Activated CD8-positive, alpha-beta memory T cell treated with anti-CD3 and anti-CD28 coated beads, Interleukin-2, amount 10 ng/mL, durations not matched to agents 7 days and 5 days (primary cell): ENCODE measurements around the gene JMJD1C. TPM values are rescaled to one million over a fixed set of nuclear protein-coding genes. Genes with fewer than 3 reads are reported as not detected.
A peak's percentile ranks its signal among the peaks of the same experiment; 100 is the strongest.
"Not testable (repeated sequence)": the region's sequence is repeated elsewhere in the genome, so short reads cannot be mapped to it uniquely, and the experiment has no call there.

Experiments used
- ATAC-seq: fragments of 150-1000 bp; cut with Tn5 transposase; one replicate; pipeline ENCODE4 v1.10.0; 2021; ENCODE audit warnings: moderate library complexity
- CTCF ChIA-PET: fragments of 350-600 bp; sonication (Branson Sonifier 250); formaldehyde crosslinking; loops from one replicate; lab custom pipeline; 2021; ENCODE audit warnings: antibody characterized with exemption; lab: Charles Lee
- DNase-seq: peaks from one replicate; pipeline ENCODE4 v3.0.0-alpha.2; 2020
- H3K27ac Mint-ChIP-seq: one replicate; pipeline ENCODE4 v1.8.0; 2021; ENCODE audit warnings: mild to moderate bottlenecking, mixed read lengths
- H3K27me3 Mint-ChIP-seq: one replicate; pipeline ENCODE4 v1.8.0; 2021; ENCODE audit warnings: mixed read lengths
- H3K36me3 Mint-ChIP-seq: one replicate; pipeline ENCODE4 v1.8.0; 2021; ENCODE audit warnings: mild to moderate bottlenecking, mixed read lengths
- H3K4me1 Mint-ChIP-seq: one replicate; pipeline ENCODE4 v1.8.0; 2021; ENCODE audit warnings: mixed read lengths
- H3K4me3 Mint-ChIP-seq: one replicate; pipeline ENCODE4 v1.8.0; 2021; ENCODE audit warnings: mild to moderate bottlenecking, moderate library complexity, mixed read lengths
- H3K9me3 Mint-ChIP-seq: one replicate; pipeline ENCODE4 v1.8.0; 2022; ENCODE audit warnings: low read depth, mixed read lengths
- total RNA-seq, 2 experiments: library from RNA; stranded (reverse); gene quantifications; one replicate each; pipeline ENCODE4 v1.2.3, GENCODE V29; 2021

JMJD1C gene
- total RNA-seq, result 10 to 100 TPM; 55.7 to 87.6 TPM

DNA sequence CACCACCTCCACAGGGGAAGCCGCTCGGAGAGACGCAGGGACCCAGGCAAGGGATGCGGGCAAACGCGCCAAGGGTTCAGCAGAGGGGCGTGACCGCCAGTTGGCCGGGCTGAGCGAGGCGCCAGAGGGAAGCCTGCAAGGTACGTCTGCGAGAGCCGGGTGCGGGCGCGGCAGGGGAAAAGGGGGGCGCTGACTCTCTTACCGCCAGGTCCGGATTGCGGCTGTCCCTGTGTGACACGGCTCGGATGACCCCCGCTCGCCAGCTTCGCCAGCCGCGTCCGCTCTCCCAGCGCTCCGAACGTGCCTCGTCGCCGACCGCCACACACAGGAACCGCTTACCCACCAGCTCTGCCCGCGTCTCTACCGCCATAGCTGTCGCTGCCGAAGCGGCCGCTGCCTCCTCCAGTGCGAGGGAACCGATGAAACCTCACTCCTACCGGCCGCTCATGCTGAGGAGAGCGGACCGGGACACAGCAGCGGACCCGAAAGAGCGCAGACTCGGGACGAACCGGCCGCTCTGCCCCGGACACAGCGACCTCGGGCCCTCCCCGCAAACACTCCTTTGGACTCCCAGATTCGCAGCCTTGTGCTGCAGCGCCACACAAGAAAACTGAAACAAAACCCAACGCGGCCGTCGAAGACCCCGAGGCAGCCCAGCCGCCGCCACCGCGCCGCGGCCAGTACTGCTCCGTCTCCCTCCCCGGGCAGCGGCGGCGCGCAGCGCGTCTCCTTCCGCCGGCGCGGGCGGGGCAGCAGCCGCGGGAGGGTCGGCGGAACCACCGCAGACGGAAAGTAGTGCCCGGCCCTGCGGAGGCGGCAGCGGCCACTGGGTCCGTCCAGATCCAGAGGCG, at the start of gene JMJD1C:
Gene JMJD1C (minus strand): TSS at position 685 of the 851 bp plus-strand sequence. CDS start 315 bp downstream, at position 370.
- peak; percentile 74 for DNase-seq
- Mint-ChIP-seq H3K4me1 (peaks cover 19% of the 10 kb centered on the region), H3K27ac (peak within 1 kb of the TSS; percentile 87)

DNA sequence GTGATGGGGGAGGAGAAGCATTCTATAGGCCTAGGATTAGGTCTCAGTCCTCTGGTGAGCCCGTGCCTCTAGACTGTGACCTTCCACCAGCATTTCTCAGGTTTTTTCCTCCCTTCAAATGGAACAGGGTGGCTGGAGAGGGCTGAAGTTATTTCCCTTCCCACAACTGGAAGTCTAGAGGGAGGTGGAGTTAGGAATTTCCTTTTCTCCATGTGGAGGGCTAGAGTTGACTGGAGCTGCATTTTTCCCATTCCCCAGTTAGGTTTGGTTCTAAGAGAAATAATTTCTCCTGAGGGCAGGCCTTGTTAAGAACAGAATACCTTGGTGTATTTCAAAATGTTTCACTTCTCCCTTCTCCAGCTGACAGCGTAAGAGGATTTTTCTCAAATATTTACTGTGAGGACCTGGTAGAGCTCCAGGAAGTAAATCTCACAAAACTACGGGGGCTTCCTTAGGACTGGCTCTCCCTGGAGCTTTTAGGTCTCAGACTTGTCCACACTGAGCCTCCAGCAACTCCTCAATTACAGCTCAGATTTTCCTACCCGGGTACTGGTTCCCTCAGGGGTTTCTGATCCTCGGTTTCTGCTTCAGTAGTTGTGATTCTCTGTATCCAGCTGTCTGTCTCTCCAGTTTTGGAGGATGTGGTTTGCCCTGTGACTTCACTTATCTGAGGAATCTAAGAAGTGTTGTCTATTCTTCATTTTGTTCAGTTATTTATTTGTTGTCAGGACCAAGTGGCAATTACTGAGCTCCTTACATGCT, 49.4 kb upstream of the JMJD1C start:
- Mint-ChIP-seq H3K27me3 (no peaks in the 10 kb centered on the region), H3K4me3 (no peak overlapping the region), H3K27ac (peak overlapping the region; percentile 47), H3K36me3 (peaks cover 38% of the 10 kb centered on the region), H3K9me3 (peaks cover 11% of the 10 kb centered on the region), H3K4me1 (peaks cover 52% of the 10 kb centered on the region)
- DNase-seq (no peak), ATAC-seq (peak; percentile 47)
- CTCF ChIA-PET, result interaction anchor here (1.0 to 2.4 kb wide), 5 partner anchors 10 to 114 kb away, joined by 3 to 10 read pairs (median 4); no protein-coding TSS in a partner anchor

More for the DNA sequence above, at the start of gene JMJD1C:
- Mint-ChIP-seq H3K9me3 (no peaks in the 10 kb centered on the region), H3K36me3 (peaks cover 4% of the 10 kb centered on the region), H3K27me3 (peaks cover 9% of the 10 kb centered on the region), H3K4me3 (peak within 1 kb of the TSS; percentile 94)
- CTCF ChIA-PET, result interaction anchor here (0.8 to 1.7 kb wide), 5 partner anchors 69 to 248 kb away, joined by 3 to 10 read pairs (median 3); no protein-coding TSS in a partner anchor
- peak; percentile 81 for ATAC-seq

DNA sequence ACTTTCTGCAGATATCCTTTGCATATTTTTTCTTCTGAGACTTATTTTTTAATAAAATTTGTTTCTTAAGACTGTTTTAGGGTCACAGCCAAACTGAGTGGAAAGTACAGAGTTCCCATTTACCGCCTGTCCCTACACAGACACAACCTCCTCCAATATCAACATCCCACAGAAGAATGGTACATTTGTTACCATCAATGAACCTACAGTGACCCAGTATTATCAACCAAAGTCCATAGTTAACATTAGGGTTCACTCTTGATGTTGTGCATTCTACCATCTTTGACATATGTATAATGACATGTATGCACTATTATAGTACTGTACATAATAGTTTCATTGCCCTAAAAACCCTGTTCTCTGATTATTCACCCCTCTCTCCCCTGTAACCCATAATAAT, 40.8 kb upstream of the JMJD1C start:
- H3K27me3 Mint-ChIP-seq, result no peaks in the 10 kb centered on the region
- DNase-seq, result no peak
- H3K4me1 Mint-ChIP-seq, result peaks cover 4% of the 10 kb centered on the region
- H3K36me3 Mint-ChIP-seq, result peaks cover 17% of the 10 kb centered on the region
- no peak for ATAC-seq
- H3K9me3 Mint-ChIP-seq, result no peaks in the 10 kb centered on the region
- no peak overlapping the region for H3K27ac Mint-ChIP-seq
- no peak overlapping the region for H3K4me3 Mint-ChIP-seq
- CTCF ChIA-PET, result interaction anchor here (1.6 to 1.9 kb wide), 2 partner anchors 9 to 12 kb away, joined by 3 to 10 read pairs; no protein-coding TSS in a partner anchor

- Mint-ChIP-seq H3K27ac (no peak overlapping the region), H3K9me3 (no peaks in the 10 kb centered on the region), H3K27me3 (no peaks in the 10 kb centered on the region), H3K36me3 (peaks cover 14% of the 10 kb centered on the region), H3K4me3 (no peak overlapping the region), H3K4me1 (peaks cover 2% of the 10 kb centered on the region)
- DNase-seq (no peak), ATAC-seq (no peak)
- CTCF ChIA-PET, result interaction anchor here (1.0 to 1.9 kb wide), 2 partner anchors 10 to 26 kb away, joined by 3 to 10 read pairs; no protein-coding TSS in a partner anchor
These were observed 39.8 kb upstream of the JMJD1C start for GRCh38 chr10:63505562-63505961.

DNA sequence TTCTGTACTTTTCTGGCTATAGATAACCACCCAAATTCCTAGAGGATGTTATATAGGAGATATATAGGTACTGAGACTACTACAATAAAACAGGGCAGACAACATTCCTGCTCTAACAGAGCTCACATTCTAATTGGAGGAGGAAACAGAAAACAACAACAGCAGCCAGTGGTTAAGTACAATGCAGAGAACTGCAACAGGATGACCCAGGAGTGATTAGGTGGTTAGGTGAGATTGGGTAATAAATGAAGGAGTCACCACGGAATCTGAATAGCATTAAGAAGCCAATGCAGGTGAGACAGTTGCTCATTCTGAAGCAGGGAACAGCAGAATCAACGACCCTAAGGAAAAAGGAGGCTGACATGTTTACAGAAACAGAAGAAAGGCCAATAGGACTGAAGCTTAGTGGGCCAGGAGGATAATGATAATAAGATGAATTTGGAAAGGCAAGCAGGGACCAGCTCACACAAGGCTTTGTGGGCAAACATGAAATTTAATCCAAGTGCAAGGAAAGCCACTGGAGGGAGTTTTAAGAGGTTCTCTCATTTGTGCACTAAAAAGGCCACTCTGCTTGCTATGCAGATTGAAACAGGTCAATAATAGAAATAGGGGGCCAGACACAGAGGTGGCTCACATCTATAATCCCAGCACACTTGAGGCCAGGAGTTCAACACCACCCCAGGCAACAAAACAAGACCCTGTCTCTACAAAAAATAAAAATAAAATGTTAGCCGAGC, 38.5 kb upstream of the JMJD1C start:
- Mint-ChIP-seq H3K27me3 (no peaks in the 10 kb centered on the region), H3K4me1 (no peaks in the 10 kb centered on the region), H3K9me3 (no peaks in the 10 kb centered on the region), H3K4me3 (no peak overlapping the region), H3K27ac (no peak overlapping the region), H3K36me3 (peaks cover 12% of the 10 kb centered on the region)
- DNase-seq (no peak), ATAC-seq (no peak)
- CTCF ChIA-PET, result interaction anchor here (0.5 to 1.9 kb wide), 3 partner anchors 11 to 216 kb away, joined by 3 to 10 read pairs (median 3); no protein-coding TSS in a partner anchor

- Mint-ChIP-seq H3K9me3 (no peaks in the 10 kb centered on the region), H3K36me3 (peaks cover 6% of the 10 kb centered on the region), H3K4me1 (peaks cover 2% of the 10 kb centered on the region), H3K4me3 (no peak overlapping the region), H3K27ac (no peak overlapping the region), H3K27me3 (no peaks in the 10 kb centered on the region)
- CTCF ChIA-PET, result no interaction called here
- DNase-seq, result no peak
- ATAC-seq, result no peak
These were observed 37.6 kb upstream of the JMJD1C start for GRCh38 chr10:63503395-63503794.

- H3K27me3 Mint-ChIP-seq, result no peaks in the 10 kb centered on the region
- CTCF ChIA-PET, result no interaction called here
- ATAC-seq, result no peak
- no peak overlapping the region for H3K27ac Mint-ChIP-seq
- peaks cover 6% of the 10 kb centered on the region for H3K36me3 Mint-ChIP-seq
- no peak overlapping the region for H3K4me3 Mint-ChIP-seq
- no peaks in the 10 kb centered on the region for H3K9me3 Mint-ChIP-seq
- no peak for DNase-seq
- H3K4me1 Mint-ChIP-seq, result peaks cover 2% of the 10 kb centered on the region
These were observed 37.1 kb upstream of the JMJD1C start for GRCh38 chr10:63502832-63503231.

- DNase-seq (no peak), ATAC-seq (no peak)
- CTCF ChIA-PET, result no interaction called here
- no peak overlapping the region for H3K4me3 Mint-ChIP-seq
- no peaks in the 10 kb centered on the region for H3K9me3 Mint-ChIP-seq
- H3K27ac Mint-ChIP-seq, result no peak overlapping the region
- peaks cover 2% of the 10 kb centered on the region for H3K4me1 Mint-ChIP-seq
- H3K36me3 Mint-ChIP-seq, result peaks cover 4% of the 10 kb centered on the region
- no peaks in the 10 kb centered on the region for H3K27me3 Mint-ChIP-seq
These were observed 36.2 kb upstream of the JMJD1C start for GRCh38 chr10:63501954-63502353.

DNA sequence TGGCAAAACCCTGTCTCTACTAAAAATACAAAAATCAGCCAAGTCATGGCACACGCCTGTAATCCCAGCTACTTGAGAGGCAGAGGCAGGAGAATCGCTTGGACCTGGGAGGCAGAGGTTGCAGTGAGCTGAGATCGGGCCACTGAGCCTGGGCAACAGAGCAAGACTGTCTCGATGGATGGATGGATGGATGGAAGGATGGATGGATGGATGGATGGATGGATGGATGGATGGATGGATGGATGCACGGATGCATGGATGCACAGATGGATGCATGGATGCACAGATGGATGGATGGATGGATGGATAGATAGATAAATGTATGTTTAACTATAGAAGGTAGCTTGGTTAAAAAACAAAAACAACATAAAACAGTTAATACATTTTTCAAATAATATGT, 34.8 kb upstream of the JMJD1C start:
- H3K27me3 Mint-ChIP-seq, ATAC-seq, H3K27ac Mint-ChIP-seq, H3K4me3 Mint-ChIP-seq, H3K9me3 Mint-ChIP-seq, H3K4me1 Mint-ChIP-seq, DNase-seq: not testable (repeated sequence)
- CTCF ChIA-PET, result interaction anchor here (0.7 kb wide), 1 partner anchor 9 kb away, joined by 3 read pairs; no protein-coding TSS in a partner anchor
- peaks cover 12% of the 10 kb centered on the region for H3K36me3 Mint-ChIP-seq

DNA sequence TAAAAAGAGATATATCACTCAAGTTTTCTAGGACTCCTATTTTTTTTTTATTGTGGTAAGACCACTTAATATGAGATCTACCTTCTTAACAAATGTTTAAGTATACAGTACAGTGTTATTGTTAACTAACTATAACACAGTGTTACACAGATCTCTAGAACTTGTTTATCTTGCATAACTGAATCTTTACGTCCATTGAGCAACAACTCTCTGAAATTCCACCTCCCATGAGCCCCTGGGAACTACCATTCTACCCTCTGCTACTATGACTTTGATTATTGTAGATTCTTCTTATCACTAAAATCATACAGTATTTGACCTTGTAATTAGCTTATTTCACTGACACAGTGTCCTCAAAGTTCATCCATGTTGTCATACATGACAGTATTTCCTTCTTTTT, 32.9 kb upstream of the JMJD1C start:
- Mint-ChIP-seq H3K4me3 (no peak overlapping the region), H3K4me1 (peaks cover 2% of the 10 kb centered on the region), H3K36me3 (peaks cover 15% of the 10 kb centered on the region), H3K27ac (no peak overlapping the region), H3K27me3 (no peaks in the 10 kb centered on the region), H3K9me3 (no peaks in the 10 kb centered on the region)
- no peak for DNase-seq
- CTCF ChIA-PET, result interaction anchor here (1.0 kb wide), 1 partner anchor 42 kb away, joined by 3 read pairs; no protein-coding TSS in a partner anchor
- no peak for ATAC-seq

DNA sequence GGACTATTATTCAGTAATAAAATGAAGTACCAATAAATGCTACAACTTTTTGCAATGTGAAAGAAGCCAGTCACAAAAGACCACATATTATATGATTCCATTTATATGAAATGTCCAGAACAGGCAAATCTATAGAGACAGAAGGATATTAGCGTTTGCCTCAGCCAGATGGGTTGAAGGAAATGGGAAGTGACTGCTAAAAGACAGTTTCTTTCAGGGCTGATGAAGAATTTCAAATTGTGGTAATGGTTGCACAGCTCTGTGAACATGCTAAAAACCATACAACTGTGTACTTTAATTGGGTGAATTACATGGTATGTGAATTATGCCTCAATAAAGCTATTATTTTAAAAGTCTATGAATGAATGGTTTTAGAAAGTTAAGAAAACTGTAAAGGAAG, 31.5 kb upstream of the JMJD1C start:
- H3K27ac Mint-ChIP-seq, result no peak overlapping the region
- ATAC-seq, result no peak
- no peaks in the 10 kb centered on the region for H3K27me3 Mint-ChIP-seq
- CTCF ChIA-PET, result no interaction called here
- H3K4me1 Mint-ChIP-seq, result peaks cover 2% of the 10 kb centered on the region
- H3K9me3 Mint-ChIP-seq, result no peaks in the 10 kb centered on the region
- peaks cover 15% of the 10 kb centered on the region for H3K36me3 Mint-ChIP-seq
- DNase-seq, result no peak
- H3K4me3 Mint-ChIP-seq, result no peak overlapping the region

DNA sequence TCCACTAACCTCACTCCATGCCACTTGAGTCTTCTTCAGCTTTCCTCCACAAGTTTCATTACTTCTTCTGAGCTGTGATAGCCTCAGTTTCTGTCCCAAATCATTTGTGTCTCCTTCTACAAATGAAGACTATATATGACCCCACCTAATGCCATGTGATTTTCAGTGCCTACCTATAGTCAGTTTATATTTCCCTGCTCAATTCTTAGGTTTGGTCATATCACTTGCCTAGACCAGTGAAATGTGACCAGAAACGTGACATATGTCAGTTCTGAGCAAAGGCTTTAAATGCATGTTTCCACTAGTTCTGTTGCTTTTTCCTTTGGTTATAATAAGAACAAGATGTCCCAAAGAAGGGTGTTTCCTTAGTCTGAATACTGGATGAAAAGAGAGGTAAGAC, 30.8 kb upstream of the JMJD1C start:
- peaks cover 17% of the 10 kb centered on the region for H3K36me3 Mint-ChIP-seq
- no peaks in the 10 kb centered on the region for H3K9me3 Mint-ChIP-seq
- H3K4me1 Mint-ChIP-seq, result peaks cover 2% of the 10 kb centered on the region
- ATAC-seq (no peak), DNase-seq (no peak)
- H3K27ac Mint-ChIP-seq, result no peak overlapping the region
- no peak overlapping the region for H3K4me3 Mint-ChIP-seq
- CTCF ChIA-PET, result interaction anchor here (0.6 to 1.1 kb wide), 2 partner anchors 10 to 249 kb away, joined by 3 to 6 read pairs; no protein-coding TSS in a partner anchor
- no peaks in the 10 kb centered on the region for H3K27me3 Mint-ChIP-seq
